Ectodermal cell (in vitro differentiated cells): ENCODE results near the gene LRRFIP1.
"Not testable (repeated sequence)": the region's sequence is repeated elsewhere in the genome, so short reads cannot be mapped to it uniquely, and the experiment has no call there.

Source experiments
- H3K27ac ChIP-seq: 2 replicates; pipeline ENCODE4 v1.7.0; 2013; ENCODE audit warnings: mild to moderate bottlenecking, low read depth, low read length; ENCODE audit not compliant: insufficient read depth, poor library complexity, severe bottlenecking
- H3K27me3 ChIP-seq: 2 replicates; pipeline ENCODE4 v1.7.0; 2013; ENCODE audit warnings: mild to moderate bottlenecking, low read length; ENCODE audit not compliant: insufficient read depth, control insufficient read depth, poor library complexity, severe bottlenecking
- H3K36me3 ChIP-seq: one replicate; pipeline ENCODE4 v1.7.0; 2013; ENCODE audit warnings: low read length; ENCODE audit not compliant: control insufficient read depth, insufficient read depth
- H3K4me1 ChIP-seq: one replicate; pipeline ENCODE4 v1.7.0; 2013; ENCODE audit warnings: low read length; ENCODE audit not compliant: control insufficient read depth, insufficient read depth
- H3K4me3 ChIP-seq: 2 replicates; pipeline ENCODE4 v1.7.0; 2013; ENCODE audit warnings: low read depth, low read length, control low read depth; ENCODE audit not compliant: insufficient read depth
- H3K9me3 ChIP-seq: 2 replicates; pipeline ENCODE4 v1.7.0; 2013; ENCODE audit warnings: mild to moderate bottlenecking, low read length, moderate library complexity; ENCODE audit not compliant: control insufficient read depth
- WGBS, 2 experiments: methylation state at CpG; one replicate each; pipeline ENCODE4 v1.1.7; 2013; ENCODE audit warnings: missing lambda C conversion rate in 2 of 2; 5-methylcytosine and 5-hydroxymethylcytosine counted together

The LRRFIP1 gene

DNA sequence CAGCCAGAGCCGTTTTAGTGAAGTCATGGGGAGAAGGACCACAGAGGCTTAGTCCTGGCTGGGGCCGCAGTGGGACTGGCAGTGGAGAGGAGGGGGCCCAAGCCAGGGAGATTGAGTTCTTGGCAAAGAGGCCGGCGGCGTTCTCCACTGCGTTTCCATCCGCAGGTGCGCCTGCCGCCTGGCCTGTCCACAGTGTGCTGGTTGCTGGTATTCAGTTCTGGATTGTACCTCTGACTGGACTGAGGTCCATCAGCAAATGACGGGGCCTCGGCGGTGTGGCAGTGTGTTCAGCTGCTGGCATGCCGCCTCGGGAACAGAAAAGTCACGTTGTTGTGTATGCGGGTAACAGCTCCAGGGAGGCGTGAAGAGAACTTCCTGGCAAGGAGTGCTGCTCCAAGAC, 36.8 kb downstream of the LRRFIP1 start:
- no peaks in the 10 kb centered on the region for H3K27me3 ChIP-seq
- WGBS, 2 experiments: 92 to 93% methylated on average over 17 of the region's 17 CpGs
- H3K27ac ChIP-seq: no peak overlapping the region
- H3K36me3 ChIP-seq: no peaks in the 10 kb centered on the region
- H3K9me3 ChIP-seq: no peaks in the 10 kb centered on the region
- no peak overlapping the region for H3K4me3 ChIP-seq
- H3K4me1 ChIP-seq: peaks cover 10% of the 10 kb centered on the region

DNA sequence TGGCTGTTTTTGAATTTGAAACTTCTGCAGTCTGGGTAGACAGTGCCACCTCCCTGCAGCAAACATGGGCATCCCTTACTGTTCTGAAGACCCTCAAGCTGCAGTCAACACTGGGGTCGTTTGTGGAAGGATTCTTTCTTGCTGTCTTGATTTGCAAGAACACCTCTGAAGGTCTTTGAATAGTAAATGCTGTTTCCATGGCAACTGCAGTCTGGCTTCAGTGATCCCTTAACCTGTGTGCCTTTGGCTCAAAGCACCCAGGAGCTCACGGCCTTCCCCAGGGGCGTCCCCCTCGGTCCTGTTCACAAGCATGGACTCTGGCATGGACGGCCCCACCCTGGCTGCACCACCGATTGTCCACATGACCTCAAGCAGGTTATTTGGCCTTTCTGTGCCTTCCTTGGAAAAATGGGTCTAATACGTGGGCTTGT, 38.3 kb downstream of the LRRFIP1 start:
- 59 to 61% methylated on average over 7 of the region's 7 CpGs for WGBS, 2 experiments
- no peaks in the 10 kb centered on the region for H3K9me3 ChIP-seq
- no peaks in the 10 kb centered on the region for H3K36me3 ChIP-seq
- no peak overlapping the region for H3K27ac ChIP-seq
- no peak overlapping the region for H3K4me3 ChIP-seq
- H3K4me1 ChIP-seq: peaks cover 14% of the 10 kb centered on the region
- H3K27me3 ChIP-seq: no peaks in the 10 kb centered on the region

DNA sequence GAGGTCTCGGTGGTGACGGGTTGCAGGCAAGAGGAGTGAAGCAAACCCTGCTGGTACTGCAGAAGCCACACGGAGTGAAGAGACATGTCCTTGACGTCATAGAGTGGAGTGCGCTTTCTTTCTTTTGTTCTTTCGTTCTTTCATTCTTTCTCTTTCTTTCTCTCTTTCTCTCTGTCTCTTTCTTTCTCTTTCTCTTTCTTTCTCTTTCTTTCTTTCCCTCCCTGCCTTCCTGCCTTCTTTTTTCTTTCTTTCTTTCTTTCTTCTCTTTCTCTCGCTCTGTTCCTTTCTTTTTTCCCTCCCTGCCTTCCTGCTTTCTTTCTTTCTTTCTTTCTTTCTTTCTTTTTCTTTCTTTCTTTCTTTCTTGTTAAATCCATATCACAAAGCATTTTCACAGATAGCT, 39.2 kb downstream of the LRRFIP1 start:
- 69 to 75% methylated on average over 7 of the region's 7 CpGs for WGBS, 2 experiments
- Histone ChIP-seq H3K27ac (no peak overlapping the region), H3K4me1 (peaks cover 14% of the 10 kb centered on the region)

DNA sequence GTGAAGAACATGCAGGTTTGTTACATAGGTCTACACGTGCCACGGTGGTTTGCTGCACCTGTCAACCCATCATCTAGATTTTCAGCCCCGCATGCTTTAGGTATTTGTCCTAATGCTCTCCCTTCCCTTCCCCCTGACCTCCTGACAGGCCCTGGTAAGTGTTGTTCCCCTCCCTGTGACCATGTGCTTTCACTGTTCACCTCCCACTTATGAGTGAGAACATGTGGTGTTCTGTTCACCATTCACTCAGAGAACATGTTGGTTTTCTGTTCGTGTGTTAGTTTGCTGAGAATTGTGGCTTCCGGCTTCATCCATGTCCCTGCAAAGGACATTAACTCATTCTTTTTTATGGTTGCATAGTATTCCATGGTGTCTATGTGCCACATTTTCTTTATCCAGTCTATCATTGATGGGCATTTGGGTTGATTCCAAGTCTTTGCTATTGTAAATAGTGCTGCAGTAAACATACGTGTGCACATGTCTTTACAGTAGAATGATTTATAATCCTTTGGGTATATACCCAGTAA, 39.7 kb downstream of the LRRFIP1 start:
- 93 to 96% methylated on average over 6 of the region's 6 CpGs for WGBS, 2 experiments
- not testable (repeated sequence) for H3K36me3 ChIP-seq, H3K9me3 ChIP-seq, H3K27ac ChIP-seq, H3K4me3 ChIP-seq, H3K27me3 ChIP-seq
- H3K4me1 ChIP-seq: peaks cover 14% of the 10 kb centered on the region

More for the DNA sequence above, 39.2 kb downstream of the LRRFIP1 start:
- Histone ChIP-seq H3K4me3 (no peak overlapping the region), H3K27me3 (no peaks in the 10 kb centered on the region), H3K9me3 (no peaks in the 10 kb centered on the region), H3K36me3 (no peaks in the 10 kb centered on the region)

DNA sequence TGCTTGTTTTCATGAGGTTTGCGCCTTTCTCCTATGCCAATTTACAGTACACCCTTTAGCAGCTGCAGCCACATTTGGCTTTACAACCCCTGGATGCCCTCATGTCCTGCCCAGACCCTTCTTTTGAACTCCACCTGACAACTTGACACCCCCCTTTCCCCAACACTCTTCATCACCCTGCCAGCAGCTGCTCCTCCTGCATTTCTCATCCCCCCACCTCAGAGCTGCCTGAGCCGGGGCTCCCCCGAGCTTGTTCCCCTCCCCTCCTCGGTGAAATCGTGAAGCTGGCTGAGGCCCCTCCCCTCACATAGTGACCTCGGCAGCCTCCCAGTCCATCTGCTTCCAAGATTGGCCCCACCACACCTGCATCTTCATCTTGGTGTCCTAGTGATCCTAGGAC, 40.5 kb downstream of the LRRFIP1 start:
- H3K4me3 ChIP-seq: no peak overlapping the region
- 56 to 58% methylated on average over 6 of the region's 6 CpGs for WGBS, 2 experiments
- no peaks in the 10 kb centered on the region for H3K36me3 ChIP-seq
- H3K27me3 ChIP-seq: no peaks in the 10 kb centered on the region
- no peaks in the 10 kb centered on the region for H3K9me3 ChIP-seq
- no peak overlapping the region for H3K27ac ChIP-seq
- peaks cover 14% of the 10 kb centered on the region for H3K4me1 ChIP-seq

DNA sequence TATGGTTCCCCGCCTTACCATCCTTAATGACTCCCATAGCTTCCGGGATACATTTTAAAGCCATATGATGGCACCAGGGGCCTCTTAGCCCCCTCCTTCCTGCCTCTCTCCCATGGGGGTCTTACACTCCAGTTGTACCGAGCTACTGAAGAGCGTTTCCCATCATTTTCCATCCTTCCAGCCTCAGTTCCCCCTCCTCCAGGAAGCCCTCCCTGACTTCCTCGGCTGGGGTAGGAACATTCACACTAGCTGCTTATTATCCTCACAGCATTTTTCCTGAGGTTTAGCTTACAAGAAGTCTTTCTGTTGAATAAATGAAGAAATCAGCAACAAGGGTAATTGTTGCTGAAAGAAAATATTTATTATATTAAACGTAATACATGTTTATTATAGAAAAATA, 41.1 kb downstream of the LRRFIP1 start:
- no peaks in the 10 kb centered on the region for H3K27me3 ChIP-seq
- no peak overlapping the region for H3K4me3 ChIP-seq
- no peak overlapping the region for H3K27ac ChIP-seq
- 91 to 93% methylated on average over 5 of the region's 6 CpGs for WGBS, 2 experiments
- H3K9me3 ChIP-seq: no peaks in the 10 kb centered on the region
- H3K36me3 ChIP-seq: no peaks in the 10 kb centered on the region
- peaks cover 14% of the 10 kb centered on the region for H3K4me1 ChIP-seq

DNA sequence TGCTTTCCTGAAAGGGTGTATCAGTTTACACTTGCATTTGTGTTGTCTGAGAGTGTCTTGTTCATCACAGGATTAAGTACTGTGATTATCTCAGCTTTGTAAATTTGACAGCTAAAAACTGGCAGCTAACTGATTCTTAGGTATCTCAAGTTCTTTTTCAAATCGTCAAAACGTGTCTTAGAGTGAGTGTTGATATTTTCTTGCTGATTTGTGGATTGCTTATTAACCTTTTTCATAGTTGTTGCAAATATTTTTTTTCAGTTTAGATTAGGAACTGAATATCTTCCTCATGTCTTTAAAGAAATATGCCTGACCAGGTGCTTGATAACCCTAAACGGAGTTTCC, 41.9 kb downstream of the LRRFIP1 start:
- 82 to 97% methylated on average over 3 of the region's 3 CpGs for WGBS, 2 experiments
- no peak overlapping the region for H3K27ac ChIP-seq
- H3K36me3 ChIP-seq: no peaks in the 10 kb centered on the region
- no peaks in the 10 kb centered on the region for H3K27me3 ChIP-seq
- H3K4me3 ChIP-seq: no peak overlapping the region
- H3K9me3 ChIP-seq: no peaks in the 10 kb centered on the region
- peaks cover 19% of the 10 kb centered on the region for H3K4me1 ChIP-seq

DNA sequence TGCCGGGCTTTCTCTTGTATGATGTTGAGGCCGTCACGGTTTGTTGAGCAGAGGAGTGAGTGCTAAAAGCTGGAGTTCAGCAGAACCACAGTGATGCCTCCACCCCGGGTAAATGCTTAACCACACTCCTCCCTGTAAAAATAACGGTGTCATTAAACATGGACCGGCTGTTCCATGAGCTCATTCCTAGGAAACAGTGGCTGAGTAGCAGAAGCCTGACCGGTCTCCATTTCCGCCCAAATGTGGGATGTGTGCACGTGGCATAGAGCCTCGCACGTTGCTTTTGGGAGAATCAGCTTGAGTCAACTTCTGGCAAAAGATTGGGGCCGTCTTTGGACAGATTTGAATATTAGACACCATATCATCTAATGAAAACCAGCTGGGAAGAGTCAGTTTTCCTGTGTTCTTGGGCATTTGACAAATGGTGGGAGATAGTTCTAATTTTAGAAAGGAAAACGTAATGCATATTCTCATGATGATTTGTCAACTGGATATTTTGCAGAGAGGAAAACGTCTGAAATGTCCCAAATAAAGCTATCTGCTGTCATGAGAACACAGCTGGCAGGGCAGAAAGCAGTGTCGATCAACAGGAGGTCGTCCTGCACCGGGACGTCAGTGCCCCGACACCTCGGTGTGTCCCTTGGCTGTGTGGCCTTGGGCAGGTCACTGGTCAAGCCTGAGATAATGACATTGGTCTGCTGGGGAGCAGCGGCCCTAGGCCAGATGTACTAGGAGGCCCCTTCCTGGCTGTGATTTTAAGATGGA, 42.4 kb downstream of the LRRFIP1 start:
- no peak overlapping the region for H3K4me3 ChIP-seq
- no peaks in the 10 kb centered on the region for H3K36me3 ChIP-seq
- no peaks in the 10 kb centered on the region for H3K9me3 ChIP-seq
- H3K27ac ChIP-seq: no peak overlapping the region
- WGBS, 2 experiments: 89 to 91% methylated on average over 21 of the region's 21 CpGs
- peaks cover 24% of the 10 kb centered on the region for H3K4me1 ChIP-seq
- no peaks in the 10 kb centered on the region for H3K27me3 ChIP-seq

DNA sequence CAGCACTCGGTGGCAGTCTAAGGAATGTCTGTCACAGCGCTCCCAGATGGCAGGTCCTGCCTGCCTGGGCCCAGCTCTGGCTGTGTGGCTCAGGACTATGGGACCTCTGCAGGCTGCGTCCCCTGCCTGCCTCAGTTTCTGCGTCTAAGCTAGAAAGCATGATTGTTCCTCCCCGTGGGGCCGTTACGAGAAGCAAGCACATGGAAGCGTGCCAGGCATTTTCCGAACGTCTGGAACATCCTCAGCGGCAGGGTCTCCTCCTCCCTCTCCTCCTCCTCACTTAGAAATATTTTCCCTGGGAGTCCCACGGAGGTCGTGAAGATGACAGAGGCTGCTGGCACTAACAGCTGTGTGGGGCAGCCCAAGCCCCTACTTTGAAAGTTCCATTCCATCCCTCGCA, 43.3 kb downstream of the LRRFIP1 start:
- Histone ChIP-seq H3K9me3 (no peaks in the 10 kb centered on the region), H3K4me3 (no peak overlapping the region), H3K36me3 (no peaks in the 10 kb centered on the region), H3K4me1 (peaks cover 27% of the 10 kb centered on the region), H3K27me3 (no peaks in the 10 kb centered on the region), H3K27ac (no peak overlapping the region)
- 94% methylated on average over 14 of the region's 14 CpGs for WGBS, 2 experiments

DNA sequence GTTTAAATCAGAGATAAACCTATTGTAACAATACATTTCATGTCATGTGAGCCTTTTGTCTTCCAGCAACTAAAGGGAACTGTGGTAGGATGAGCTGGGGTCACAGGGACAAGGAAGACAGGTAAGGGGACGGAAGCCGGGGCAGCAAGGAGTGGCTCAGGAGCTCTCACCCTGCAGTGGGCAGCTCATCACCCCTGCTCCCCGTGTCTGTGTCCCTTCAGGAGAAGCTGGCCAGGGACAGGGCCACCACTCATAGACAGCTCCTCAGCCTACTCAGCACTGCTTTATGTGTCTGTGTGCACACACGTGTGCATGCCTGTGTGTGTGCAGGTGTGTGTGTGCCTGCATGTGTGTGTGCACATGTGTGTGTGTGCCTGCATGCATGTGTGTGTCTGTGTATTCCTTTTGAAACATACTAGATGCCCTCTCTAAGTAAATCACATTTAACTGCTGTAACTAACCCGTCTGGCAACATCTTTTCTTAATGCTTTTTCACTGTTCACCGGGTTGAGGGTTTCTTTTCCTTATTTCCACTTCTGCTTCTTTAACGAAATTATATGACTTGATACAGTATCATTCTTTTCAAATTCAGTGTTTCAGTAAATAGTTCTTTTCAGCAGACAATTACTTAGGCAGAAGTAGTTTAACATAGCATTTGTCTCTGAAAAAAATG, 44.2 kb downstream of the LRRFIP1 start:
- Histone ChIP-seq H3K9me3 (no peaks in the 10 kb centered on the region), H3K4me3 (no peak overlapping the region), H3K36me3 (no peaks in the 10 kb centered on the region), H3K27me3 (no peaks in the 10 kb centered on the region), H3K4me1 (peaks cover 24% of the 10 kb centered on the region), H3K27ac (no peak overlapping the region)
- 96% methylated on average over 7 of the region's 7 CpGs for WGBS, 2 experiments
